GM18499 (cell line): ENCODE measurements around the gene VSX1.

Source experiments
- ATAC-seq: cut with Tn5 transposase; IDR thresholded peaks from one replicate; pipeline ENCODE4 v1.9.1; 2021; ENCODE audit warnings: moderate number of reproducible peaks; ENCODE audit not compliant: insufficient read depth, unreplicated experiment

Gene VSX1

GRCh38 chr20:25081730-25082497, at the start of gene VSX1:
Gene VSX1, minus strand, starts transcription at chr20:25082141. Its CDS starts 45 bp downstream, at chr20:25082096.
- no peak for ATAC-seq

- ATAC-seq: no peak
Observed at GRCh38 chr20:25129908-25130307, 48.0 kb upstream of the VSX1 start.

- no peak for ATAC-seq
Observed at GRCh38 chr20:25129428-25129827, 47.5 kb upstream of the VSX1 start.

GRCh38 chr20:25128649-25129048, 46.7 kb upstream of the VSX1 start:
- ATAC-seq: no peak

GRCh38 chr20:25127761-25128537, 46.0 kb upstream of the VSX1 start:
- no peak for ATAC-seq

GRCh38 chr20:25126204-25127029, 44.5 kb upstream of the VSX1 start:
- no peak for ATAC-seq

GRCh38 chr20:25125636-25126035, 43.7 kb upstream of the VSX1 start:
- no peak for ATAC-seq

GRCh38 chr20:25120920-25121319, 39.0 kb upstream of the VSX1 start:
- no peak for ATAC-seq

- no peak for ATAC-seq
Observed at GRCh38 chr20:25120457-25120856, 38.5 kb upstream of the VSX1 start.

- no peak for ATAC-seq
Observed at GRCh38 chr20:25118529-25118928, 36.6 kb upstream of the VSX1 start.

GRCh38 chr20:25117990-25118389, 36.0 kb upstream of the VSX1 start:
- ATAC-seq: no peak

GRCh38 chr20:25116739-25117458, 35.0 kb upstream of the VSX1 start:
- no peak for ATAC-seq

- no peak for ATAC-seq
Observed at GRCh38 chr20:25103526-25103925, 21.6 kb upstream of the VSX1 start.

- no peak for ATAC-seq
Observed at GRCh38 chr20:25100914-25101313, 19.0 kb upstream of the VSX1 start.

- no peak for ATAC-seq
Observed at GRCh38 chr20:25099601-25100140, 17.7 kb upstream of the VSX1 start.

- ATAC-seq: no peak
Observed at GRCh38 chr20:25097498-25097897, 15.6 kb upstream of the VSX1 start.

GRCh38 chr20:25090492-25091429, 8.8 kb upstream of the VSX1 start:
- ATAC-seq: no peak

GRCh38 chr20:25089662-25090061, 7.7 kb upstream of the VSX1 start:
- ATAC-seq: no peak

- ATAC-seq: no peak
Observed at GRCh38 chr20:25089096-25089495, 7.2 kb upstream of the VSX1 start.
